ENCODE measurements around the gene PLPPR1.

The PLPPR1 gene

DNA sequence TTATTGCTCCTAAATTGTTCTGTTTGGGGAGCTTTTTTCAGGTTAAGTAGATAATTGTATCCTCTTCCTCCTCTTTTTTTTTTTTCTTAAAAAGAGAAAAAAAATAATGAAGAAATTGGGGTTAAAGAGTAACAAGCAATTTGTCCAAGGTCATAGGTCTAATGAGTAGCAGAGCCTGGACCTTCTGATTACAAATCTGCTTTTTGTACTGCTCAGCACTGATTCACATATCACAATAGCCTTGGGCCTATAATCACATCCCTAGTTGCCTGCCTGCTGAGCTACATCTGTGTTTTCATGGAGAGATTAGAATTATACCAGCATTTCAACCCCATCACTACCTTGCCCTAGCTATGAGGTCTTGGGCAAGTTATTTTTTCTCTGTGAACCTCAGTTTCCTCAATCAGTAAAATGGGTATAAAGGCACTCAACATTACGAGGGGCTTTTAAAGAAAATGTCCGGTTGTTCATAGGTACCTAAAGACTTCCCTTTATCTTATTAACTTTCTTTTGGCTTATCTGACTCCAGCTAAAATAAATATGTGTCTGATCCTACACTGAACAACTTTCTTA lies 204.0 kb downstream of the PLPPR1 start:
- no peak for DNase-seq (ENCODE audit: low read depth)
- H3K4me3 ChIP-seq (ENCODE audit: low read length) = no peak overlapping the region

DNA sequence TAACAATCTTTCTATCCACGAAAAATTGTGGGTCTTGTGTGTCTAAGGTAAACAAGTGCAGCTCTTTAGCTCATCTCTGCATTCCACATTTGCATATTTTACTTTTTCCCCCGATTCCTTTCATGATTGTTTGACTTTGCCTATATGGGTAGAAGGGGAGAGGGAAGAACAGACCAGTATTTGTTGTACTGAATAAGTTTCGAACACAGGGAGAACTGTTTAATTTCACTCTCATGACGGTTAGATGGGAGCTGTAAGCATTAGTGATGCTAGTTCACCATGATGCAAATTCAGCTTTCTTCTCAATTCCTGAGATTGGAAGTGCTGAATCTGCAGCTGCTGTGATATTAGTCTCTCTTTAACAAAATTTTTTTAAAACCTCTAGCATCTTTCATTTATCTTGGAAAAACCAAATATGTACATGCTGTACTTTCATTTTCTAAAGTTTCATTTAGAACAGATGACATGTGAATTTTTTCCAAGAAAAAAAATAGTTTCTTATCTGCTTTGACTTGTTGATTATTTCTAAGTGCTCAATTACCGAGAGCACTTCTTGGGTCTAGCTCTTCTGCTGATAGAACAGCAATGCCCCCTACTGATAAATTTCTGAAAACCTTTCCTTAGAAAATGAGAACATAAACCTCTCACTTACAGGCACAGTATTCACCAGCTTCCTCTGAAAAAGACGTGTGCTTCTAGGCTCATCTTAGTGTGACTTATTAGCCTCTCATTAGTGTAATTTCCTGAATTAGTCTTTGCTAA lies 206.8 kb downstream of the PLPPR1 start:
- peak; percentile 45 for DNase-seq (ENCODE audit: low read depth)
- TF ChIP-seq, protein P1, sequence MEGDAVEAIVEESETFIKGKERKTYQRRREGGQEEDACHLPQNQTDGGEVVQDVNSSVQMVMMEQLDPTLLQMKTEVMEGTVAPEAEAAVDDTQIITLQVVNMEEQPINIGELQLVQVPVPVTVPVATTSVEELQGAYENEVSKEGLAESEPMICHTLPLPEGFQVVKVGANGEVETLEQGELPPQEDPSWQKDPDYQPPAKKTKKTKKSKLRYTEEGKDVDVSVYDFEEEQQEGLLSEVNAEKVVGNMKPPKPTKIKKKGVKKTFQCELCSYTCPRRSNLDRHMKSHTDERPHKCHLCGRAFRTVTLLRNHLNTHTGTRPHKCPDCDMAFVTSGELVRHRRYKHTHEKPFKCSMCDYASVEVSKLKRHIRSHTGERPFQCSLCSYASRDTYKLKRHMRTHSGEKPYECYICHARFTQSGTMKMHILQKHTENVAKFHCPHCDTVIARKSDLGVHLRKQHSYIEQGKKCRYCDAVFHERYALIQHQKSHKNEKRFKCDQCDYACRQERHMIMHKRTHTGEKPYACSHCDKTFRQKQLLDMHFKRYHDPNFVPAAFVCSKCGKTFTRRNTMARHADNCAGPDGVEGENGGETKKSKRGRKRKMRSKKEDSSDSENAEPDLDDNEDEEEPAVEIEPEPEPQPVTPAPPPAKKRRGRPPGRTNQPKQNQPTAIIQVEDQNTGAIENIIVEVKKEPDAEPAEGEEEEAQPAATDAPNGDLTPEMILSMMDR (IDR thresholded peaks at IDR 0.05; ENCODE audit: insufficient read depth, low read depth, low read length, missing control alignments) = peak; percentile 52

More for the DNA sequence above, 204.0 kb downstream of the PLPPR1 start:
- TF ChIP-seq, protein P1 (IDR thresholded peaks at IDR 0.05; ENCODE audit: insufficient read depth, low read depth, low read length, missing control alignments) = no peak

DNA sequence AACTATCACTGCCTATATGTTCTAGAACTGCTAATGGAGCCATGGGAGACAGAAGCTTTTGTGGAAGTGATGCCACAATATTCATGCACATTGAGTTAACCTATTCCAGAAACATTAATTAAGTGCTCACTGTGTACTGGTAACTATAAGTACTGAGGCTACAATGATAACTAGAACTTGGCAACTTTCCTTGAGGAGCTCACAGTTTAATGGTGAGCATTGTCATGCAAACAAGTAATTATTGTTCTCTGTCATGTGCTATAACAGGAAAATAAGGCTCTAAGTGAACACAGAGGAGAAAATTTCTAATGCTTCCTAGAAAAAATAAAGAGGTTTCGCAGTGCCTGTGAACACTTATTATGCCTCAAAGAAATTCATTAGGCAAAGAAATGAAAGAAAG lies 214.1 kb downstream of the PLPPR1 start:
- H3K4me3 ChIP-seq (ENCODE audit: low read length) = no peak overlapping the region
- no peak for DNase-seq (ENCODE audit: low read depth)
- TF ChIP-seq, protein P1 (IDR thresholded peaks at IDR 0.05; ENCODE audit: insufficient read depth, low read depth, low read length, missing control alignments) = no peak

More for the DNA sequence above, 206.8 kb downstream of the PLPPR1 start:
- H3K4me3 ChIP-seq (ENCODE audit: low read length) = no peak overlapping the region

DNA sequence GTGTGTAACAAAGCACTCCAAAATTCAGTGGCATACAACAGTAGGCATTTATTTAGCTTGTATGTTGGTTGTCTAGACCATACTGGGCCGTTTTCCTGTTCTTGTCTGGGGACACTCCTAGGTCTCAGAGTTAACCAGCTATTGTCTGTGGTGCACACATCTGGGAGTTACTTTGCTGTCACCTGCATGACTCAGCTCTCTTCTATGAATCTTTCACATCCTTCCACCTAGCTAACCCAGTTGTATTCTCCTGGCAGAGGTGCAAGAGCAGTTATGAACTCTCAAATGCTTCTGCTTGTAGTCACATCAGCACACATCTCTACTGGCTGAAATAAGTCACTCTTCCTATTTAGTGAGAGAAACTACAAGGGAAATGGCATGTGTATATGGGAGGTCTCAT lies 218.2 kb downstream of the PLPPR1 start:
- TF ChIP-seq, protein P1 (IDR thresholded peaks at IDR 0.05; ENCODE audit: insufficient read depth, low read depth, low read length, missing control alignments) = no peak
- H3K4me3 ChIP-seq (ENCODE audit: low read length) = no peak overlapping the region
- DNase-seq (ENCODE audit: low read depth) = peak; percentile 20

DNA sequence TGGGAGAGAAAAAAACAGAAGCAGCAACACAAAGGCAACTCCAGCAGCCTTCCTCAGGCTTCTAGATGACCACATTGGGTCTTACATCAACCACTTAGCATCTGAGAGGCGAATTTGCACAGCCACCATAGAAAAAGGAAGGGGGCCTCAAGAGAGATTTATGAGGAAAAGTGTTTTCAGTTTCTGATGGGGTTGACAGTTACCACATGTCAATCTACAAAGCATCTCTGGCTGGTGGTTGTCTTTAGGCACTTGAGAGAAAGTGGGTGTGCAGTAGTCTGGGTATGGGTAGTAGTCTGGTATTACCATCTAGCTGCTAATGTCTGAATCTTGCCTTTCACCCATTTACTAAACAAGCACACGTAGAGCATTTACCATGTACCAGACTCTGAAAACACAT lies 218.8 kb downstream of the PLPPR1 start:
- TF ChIP-seq, protein P1 (IDR thresholded peaks at IDR 0.05; ENCODE audit: insufficient read depth, low read depth, low read length, missing control alignments) = no peak
- no peak overlapping the region for H3K4me3 ChIP-seq (ENCODE audit: low read length)
- no peak for DNase-seq (ENCODE audit: low read depth)

DNA sequence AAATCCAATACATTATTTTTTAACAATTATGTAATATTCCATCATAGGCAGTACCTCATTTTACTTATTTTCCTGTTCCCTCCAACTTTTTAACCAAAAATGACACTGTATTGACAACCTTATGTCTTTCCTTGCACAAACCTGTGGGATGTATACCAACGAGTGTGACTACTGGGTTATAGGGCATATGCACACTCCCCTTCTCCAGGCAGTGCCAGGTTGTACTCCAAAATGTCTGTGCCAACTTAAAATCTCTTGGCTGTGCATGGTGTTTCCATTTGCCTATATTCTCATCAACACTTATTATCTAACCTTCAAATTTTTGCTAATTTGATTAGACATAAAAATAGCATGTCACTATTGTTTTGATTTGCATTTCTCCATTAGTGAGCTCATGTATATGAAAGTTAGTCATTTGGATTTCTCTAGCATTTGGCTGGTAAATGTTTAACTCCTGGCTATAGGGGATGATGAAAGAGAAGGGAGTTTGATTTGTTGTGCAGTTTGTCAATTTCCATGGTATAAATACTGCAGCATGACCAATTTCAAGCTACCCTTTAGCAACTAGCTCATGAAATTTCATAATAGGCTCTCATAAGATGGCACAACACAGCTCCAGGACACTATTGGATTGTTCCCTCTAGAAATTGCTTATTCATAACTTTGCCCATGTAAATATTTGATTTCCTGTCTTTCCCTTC lies 226.4 kb downstream of the PLPPR1 start:
- DNase-seq (ENCODE audit: low read depth) = no peak
- TF ChIP-seq, protein P1 (IDR thresholded peaks at IDR 0.05; ENCODE audit: insufficient read depth, low read depth, low read length, missing control alignments) = no peak

More for the DNA sequence above, 226.4 kb downstream of the PLPPR1 start:
- H3K4me3 ChIP-seq (ENCODE audit: low read length) = no peak overlapping the region

All from epithelial cell of esophagus (primary cell).